HG02981 (cell line): Measurements from ENCODE around the gene IGF2.

Source experiments
- ATAC-seq: cut with Tn5 transposase; IDR thresholded peaks from one replicate; pipeline ENCODE4 v1.9.1; 2021; ENCODE audit warnings: mild to moderate bottlenecking, moderate library complexity; ENCODE audit not compliant: unreplicated experiment

The IGF2 gene

GRCh38 chr11:2093575-2094353 is 45.4 kb downstream of the IGF2 start:
- ATAC-seq = no peak

DNA sequence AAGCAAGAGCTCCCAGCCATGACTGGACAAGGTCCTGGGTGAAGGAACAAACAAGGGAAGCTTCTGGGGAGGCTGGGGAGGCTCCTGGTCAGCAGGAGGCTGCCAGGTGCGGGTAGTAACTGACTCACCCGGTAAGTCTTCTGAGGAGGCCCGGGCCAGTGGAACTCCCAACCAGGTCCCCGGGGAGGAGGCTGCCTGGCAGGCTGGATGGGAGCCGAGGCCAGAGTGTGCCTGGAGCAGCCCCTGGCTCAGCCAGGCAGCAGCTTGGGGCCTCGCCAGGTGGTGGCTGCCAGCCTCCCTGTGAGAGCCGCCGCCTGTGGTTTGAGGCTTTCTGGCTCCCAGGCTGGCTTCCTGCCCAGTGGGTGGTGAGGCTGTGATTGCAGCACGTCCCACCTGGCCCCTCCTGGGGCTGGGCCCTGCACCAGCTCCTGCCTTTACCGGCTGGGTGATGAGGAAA is 46.2 kb downstream of the IGF2 start:
- no peak for ATAC-seq

- ATAC-seq = no peak
These were observed 46.7 kb downstream of the IGF2 start for GRCh38 chr11:2092464-2092910.

- no peak for ATAC-seq
These were observed 47.3 kb downstream of the IGF2 start for GRCh38 chr11:2091786-2092463.

DNA sequence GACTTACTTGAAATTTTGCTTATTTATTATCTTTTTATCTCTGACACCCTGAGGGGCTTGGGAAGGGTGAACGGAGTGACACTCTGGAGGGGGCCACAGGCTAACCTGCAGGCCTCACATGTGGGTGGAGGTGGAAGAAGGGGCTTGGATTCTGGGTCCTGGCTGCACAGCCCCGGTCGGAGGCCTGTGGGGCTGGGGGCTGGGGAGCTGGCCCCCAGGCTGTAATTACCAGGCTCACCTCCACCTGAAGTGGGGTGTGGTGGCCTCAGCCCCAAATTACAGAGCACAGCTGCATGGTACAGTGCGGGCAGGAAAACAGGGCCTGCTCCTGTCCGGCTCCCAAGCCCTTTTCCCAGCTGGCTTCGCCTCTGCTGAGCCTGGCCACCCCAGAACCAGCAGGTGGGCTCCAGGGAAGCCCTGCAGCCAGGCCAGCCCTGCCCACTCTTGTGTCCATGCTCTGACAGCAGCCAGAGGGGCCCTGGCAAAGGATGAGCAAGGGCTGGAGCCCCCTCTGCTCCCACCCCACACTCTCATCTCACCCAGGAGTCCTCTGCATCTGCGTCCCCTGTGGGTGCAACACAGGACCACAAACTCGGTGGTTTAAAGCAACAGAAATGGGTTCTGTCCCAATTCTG is 48.0 kb downstream of the IGF2 start:
- no peak for ATAC-seq

DNA sequence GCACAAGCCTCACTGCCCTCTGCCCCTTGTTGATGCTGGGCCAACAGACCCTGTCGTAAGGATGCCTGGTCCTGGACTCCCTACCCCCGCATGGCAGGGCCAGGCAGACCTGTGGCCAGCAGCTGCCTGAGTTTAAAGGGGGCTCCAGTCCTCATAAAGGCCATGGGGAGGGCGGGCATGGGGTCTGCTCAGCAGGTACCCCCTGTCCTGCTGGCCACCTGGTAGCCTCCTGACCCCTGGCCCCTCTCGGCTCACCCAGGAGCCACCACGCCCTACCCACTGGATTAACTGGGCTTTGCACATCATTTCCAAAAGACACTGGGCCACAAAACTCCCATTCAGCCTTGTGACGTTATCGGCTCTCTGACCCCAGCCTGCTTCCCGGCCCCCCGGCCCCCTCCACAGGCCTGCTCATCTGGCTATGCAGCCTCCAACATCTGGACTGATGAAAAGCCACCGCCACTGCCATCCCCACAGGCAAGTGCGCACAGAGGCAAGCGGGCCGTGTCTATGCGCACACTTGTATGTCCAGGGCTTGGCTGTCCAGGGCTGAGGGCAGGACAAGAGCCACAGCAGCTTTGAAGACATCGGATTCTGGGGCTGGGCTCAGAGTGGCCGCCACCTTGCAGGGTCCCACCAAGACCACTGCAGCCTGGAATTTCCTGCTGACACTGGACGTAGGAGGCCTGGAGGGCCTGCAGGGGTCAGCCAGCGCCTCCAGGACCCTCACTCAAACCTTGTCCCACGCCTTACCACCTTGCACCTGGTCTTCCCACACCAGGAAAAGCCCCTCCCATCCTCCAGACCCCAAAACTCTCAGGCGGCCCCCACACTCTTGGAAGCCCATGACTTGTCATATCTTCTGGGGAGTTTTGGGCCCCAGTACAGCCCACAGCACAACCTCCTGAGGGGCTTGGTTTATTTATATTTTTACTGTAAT is 48.7 kb downstream of the IGF2 start:
- ATAC-seq = no peak

GRCh38 chr11:2089536-2090165 is 49.5 kb downstream of the IGF2 start:
- ATAC-seq = no peak

GRCh38 chr11:2088746-2089535 is 50.2 kb downstream of the IGF2 start:
- ATAC-seq = no peak

DNA sequence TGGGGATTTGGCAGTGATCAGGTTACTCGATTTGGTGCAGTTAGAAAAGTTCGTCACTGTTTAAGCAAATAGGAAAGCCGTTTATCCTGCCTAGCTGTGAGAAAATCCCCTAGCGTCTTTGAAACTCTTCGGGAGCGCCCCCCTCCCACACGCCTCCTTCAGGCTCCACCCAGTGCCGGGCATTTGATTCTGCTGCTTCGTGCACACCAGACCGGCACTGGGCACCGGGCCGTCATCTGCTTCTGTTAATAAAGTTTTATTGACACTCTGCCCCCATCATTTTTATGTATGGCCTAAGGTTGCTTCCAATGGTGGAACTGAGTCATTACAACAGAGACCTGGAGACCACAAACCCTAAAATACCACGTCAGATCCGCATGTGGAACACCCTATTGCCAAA is 50.9 kb downstream of the IGF2 start:
- no peak for ATAC-seq

GRCh38 chr11:2086239-2087040 is 52.7 kb downstream of the IGF2 start:
- no peak for ATAC-seq

- ATAC-seq = no peak
These were observed 53.7 kb downstream of the IGF2 start for GRCh38 chr11:2085251-2086066.

DNA sequence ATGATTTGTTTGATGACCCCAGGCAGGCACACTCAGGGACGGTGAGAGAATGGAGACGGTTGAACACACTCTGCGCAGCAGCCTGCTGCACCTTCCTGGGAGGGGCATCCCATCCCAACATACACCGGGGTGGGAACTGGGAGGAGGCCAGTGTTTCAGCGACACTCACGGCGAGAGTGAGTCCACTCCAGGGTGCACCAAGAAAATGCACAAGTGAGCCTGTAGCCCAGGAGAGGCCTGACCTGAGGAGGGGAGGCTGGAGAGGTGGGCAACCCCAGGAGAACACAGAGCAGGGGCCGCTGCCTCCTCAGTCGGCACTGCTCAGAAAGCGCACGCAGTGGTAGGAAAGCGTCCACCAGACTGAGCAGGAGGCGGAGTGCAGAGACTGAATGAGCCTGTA is 54.5 kb downstream of the IGF2 start:
- no peak for ATAC-seq
